ENCODE data around the gene PATL1. TPM values are rescaled to one million over a fixed set of nuclear protein-coding genes. Genes with fewer than 3 reads are reported as not detected.

Gene PATL1
- total RNA-seq, 4 donors from 2014 or later = 12.6 to 23.8 (median 15.2) TPM

- TF ChIP-seq CTCF (IDR thresholded peaks at IDR 0.05; ENCODE audit: low read depth) = no peak
These were observed 468 bp downstream of the PATL1 start for GRCh38 chr11:59668188-59668949.

GRCh38 chr11:59667812-59668187, 1.0 kb downstream of the PATL1 start:
- TF ChIP-seq CTCF (IDR thresholded peaks at IDR 0.05; ENCODE audit: low read depth) = no peak

DNA sequence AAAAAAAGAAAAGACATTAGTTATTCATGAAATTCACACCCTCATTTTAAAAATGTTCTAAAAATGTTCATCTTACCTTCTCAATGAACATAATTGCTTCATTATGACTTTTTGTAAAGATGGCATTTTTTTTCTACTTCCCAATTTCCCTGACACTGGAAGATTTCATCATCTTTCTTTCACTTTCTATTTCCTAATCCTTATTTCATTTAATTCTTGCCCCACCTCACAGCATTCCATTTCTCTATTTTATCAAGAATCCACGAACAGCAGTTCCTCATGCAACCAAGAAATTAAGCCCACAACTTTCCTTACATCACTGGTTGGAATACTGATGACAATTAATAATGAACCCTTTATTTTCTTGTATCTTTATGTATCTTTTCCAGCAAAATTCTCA, 1.9 kb downstream of the PATL1 start:
- TF ChIP-seq CTCF (IDR thresholded peaks at IDR 0.05; ENCODE audit: low read depth) = no peak

- no peak for TF ChIP-seq CTCF (IDR thresholded peaks at IDR 0.05; ENCODE audit: low read depth)
These were observed 8.2 kb downstream of the PATL1 start for GRCh38 chr11:59660621-59661020.

- no peak for TF ChIP-seq CTCF (IDR thresholded peaks at IDR 0.05; ENCODE audit: low read depth)
These were observed 8.9 kb downstream of the PATL1 start for GRCh38 chr11:59659981-59660380.

- no peak for TF ChIP-seq CTCF (IDR thresholded peaks at IDR 0.05; ENCODE audit: low read depth)
These were observed 10.8 kb downstream of the PATL1 start for GRCh38 chr11:59658036-59658435.

DNA sequence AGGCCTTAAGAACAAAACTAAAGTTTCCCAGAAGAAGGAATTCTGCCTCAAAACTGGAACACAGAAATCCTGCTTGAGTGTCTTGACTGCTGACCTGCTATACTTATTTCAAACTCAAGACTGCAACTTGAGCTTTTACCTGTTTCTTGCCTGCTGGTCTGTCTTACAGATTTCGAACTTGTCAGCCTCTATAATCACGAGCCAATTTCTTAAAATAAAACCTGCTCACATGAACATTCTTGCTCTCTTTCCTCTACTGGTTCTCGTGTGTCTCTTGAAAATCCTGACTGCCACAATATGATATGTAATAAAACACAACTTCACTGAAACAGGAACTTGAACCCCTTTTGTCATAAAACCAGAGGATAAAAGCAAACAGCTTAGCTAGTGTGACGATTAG, 13.9 kb downstream of the PATL1 start:
- TF ChIP-seq CTCF (IDR thresholded peaks at IDR 0.05; ENCODE audit: low read depth) = no peak
